Thyroid gland (tissue), 4 donors: Measurements from ENCODE around the gene JADE1.

Experiments
- CTCF ChIP-seq, 6 experiments: fragments of 200-600 bp in 3 of 6; fragments of 450-650 bp in 3 of 6; sonication (generic) in 3 of 6; IDR thresholded peaks; one replicate each; pipeline ENCODE4 v1.5.1; 2016 to 2019; ENCODE audit warnings: antibody characterized with exemption in 6 of 6, mild to moderate bottlenecking in 2 of 6, inconsistent platforms in 1 of 6, moderate library complexity in 1 of 6
- POLR2A ChIP-seq, 2 donors: fragments of 450-650 bp; IDR thresholded peaks; one replicate each; pipeline ENCODE4 v1.6.1; 2017; ENCODE audit warnings: antibody characterized with exemption in 2 of 2, mild to moderate bottlenecking in 2 of 2, moderate library complexity in 1 of 2

- TF ChIP-seq CTCF (IDR thresholded peaks at IDR 0.05) (no peak), POLR2A (IDR thresholded peaks at IDR 0.05) (no peak)
These were observed 108.3 kb downstream of the JADE1 start for GRCh38 chr4:128917781-128918180.
